Ureter (tissue), 1 donor: Measurements from ENCODE around the gene CACNG7. TPM values are rescaled to one million over a fixed set of nuclear protein-coding genes. Genes with fewer than 3 reads are reported as not detected.

Experiments used
- DNase-seq: peaks from one replicate; pipeline ENCODE4 v3.0.0-alpha.2; 2020; ENCODE audit warnings: low spot score
- total RNA-seq: library from RNA; stranded (reverse); gene quantifications from one replicate; pipeline ENCODE4 v1.2.4, GENCODE V29; 2023
- donor health status: DM: yes; HTN: yes; CAD: no.

The CACNG7 gene
- total RNA-seq, 1 donor from 2014 or later: not detected

DNA sequence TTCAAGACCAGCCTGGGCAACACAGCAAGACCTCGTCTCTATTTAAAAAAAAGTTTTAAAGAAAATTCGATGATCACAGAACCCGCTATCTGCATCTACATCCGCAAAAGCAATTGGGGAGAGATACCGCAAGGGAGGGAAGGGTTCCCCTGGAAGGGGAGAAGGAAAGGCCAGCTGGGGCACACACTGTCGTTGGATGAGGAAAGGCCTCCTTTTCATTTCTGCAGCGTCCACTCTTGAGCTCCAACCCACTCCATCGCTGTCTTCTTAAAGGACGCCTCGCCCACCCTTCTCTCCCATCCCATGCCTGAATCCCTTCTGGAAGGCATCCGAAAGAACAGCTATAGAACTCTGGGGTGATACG, 30.3 kb upstream of the CACNG7 start:
- no peak for DNase-seq

- peak; percentile 89 for DNase-seq
Observed at GRCh38 chr19:53879140-53880081, 29.7 kb upstream of the CACNG7 start.

- no peak for DNase-seq
Observed at GRCh38 chr19:53880711-53881481, 28.2 kb upstream of the CACNG7 start.

DNA sequence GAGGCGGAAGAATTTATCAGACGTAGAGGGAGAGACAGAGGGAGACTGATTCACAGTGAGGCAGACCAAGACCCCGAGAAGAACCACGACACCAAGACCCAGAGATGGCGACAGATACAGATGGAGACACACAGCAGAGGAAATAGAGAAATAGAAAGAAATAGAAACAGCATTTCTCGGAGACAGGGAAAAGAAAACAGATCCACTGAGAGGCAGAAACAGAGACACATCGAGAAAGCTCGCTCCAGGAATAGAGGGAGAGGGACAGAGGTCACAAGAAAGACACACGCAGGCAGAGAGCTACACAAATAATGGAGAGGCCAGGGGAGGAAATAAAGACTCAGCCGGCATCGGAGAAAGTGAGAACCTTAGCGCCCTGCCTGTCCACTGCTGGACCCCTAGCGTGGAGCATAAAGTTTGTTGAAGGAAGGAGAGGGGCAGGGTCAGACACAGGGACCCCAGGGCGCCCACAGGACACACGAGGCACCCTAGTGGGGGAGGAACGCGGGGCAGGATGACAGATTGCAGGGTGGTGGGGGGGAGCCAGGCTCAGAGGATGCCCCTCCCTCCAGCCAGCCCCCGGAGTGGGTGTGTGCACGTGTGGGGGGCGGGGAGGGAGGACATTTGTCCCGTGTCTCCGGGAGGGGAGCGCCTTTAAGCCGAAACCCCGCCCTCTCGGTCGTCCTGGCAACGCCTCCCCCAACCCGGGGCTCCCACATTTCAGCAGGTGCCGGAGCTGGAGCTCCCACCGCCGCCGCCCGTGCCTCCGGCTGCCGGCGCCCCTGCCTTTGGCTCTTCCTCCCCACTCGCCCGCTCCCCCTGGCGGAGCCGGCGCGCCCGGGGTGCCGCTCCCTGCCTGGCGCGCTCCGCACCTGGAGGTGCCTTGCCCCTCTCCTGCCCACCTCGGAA, 27.3 kb upstream of the CACNG7 start, which contains the start of gene PRKCG:
TSS of gene PRKCG (plus strand) at position 716 of the 909 bp plus-strand sequence. CDS start 298 bp downstream, outside the sequence.
- no peak for DNase-seq

GRCh38 chr19:53882391-53883050, 26.6 kb upstream of the CACNG7 start:
- no peak for DNase-seq

- no peak for DNase-seq
Observed at GRCh38 chr19:53883231-53883661, 25.8 kb upstream of the CACNG7 start.

DNA sequence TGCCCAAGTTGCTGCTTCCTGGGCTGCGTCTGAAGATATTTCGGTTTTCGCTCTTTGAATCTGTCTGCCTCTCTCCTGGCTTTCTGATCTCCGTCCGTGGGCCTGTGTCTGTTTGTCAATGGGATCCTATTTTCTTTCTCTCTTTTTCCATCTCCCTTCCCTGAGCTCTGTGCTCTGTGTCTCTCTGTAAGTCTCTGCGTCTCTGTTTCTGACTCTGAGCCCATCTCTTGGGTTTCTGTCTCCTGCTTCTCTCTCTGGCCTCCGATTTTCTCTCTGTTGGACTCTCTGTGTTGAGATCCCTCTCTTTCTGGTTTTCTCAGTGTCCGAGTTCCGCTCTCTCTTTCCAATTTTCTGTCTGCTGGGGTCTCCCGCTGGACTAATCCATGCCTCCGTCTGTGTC, 25.3 kb upstream of the CACNG7 start:
- no peak for DNase-seq

- DNase-seq: no peak
Observed at GRCh38 chr19:53884256-53884655, 24.8 kb upstream of the CACNG7 start.

GRCh38 chr19:53885036-53885435, 24.0 kb upstream of the CACNG7 start:
- no peak for DNase-seq

- DNase-seq: no peak
Observed at GRCh38 chr19:53892301-53892980, 16.6 kb upstream of the CACNG7 start.

DNA sequence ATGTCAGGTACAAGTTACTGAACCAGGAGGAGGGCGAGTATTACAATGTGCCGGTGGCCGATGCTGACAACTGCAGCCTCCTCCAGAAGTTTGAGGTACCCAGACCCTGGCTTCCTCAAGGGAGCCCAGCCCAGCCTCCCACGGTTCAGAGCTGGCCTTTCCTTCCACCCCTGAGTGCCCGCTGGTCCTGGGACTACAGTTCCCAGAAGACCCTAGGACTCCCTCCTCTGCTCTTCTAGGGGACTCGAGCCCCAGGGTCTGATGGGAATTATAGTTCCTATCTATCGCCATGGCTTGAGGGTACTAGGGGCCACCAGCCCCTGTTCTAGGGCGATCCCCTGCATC, 16.1 kb upstream of the CACNG7 start:
- no peak for DNase-seq

GRCh38 chr19:53894707-53895106, 14.4 kb upstream of the CACNG7 start:
- DNase-seq: no peak

GRCh38 chr19:53896682-53897081, 12.4 kb upstream of the CACNG7 start:
- DNase-seq: no peak

DNA sequence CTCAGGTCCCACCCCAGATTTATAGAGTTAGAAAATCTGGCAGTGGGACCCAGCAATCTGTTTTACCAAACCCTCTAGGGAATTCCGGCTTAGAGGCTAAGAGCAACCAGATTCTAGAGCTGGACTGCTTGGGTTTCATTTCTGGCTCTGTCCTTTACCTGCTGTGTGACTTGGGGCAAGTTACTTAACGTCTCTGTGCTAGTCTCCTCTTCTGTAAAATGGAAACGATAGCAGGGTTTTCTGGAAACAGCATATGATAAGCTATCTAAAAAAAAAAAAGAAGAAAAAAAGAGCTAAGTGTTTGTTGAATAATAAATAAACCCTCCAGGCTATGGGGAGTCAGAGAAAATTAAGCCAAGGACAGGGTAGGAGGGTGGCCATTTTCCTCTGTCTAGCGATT, 11.6 kb upstream of the CACNG7 start:
- DNase-seq: no peak

GRCh38 chr19:53898166-53898565, 10.9 kb upstream of the CACNG7 start:
- DNase-seq: no peak

GRCh38 chr19:53898636-53899341, 10.3 kb upstream of the CACNG7 start:
- no peak for DNase-seq

- no peak for DNase-seq
Observed at GRCh38 chr19:53900191-53900860, 8.8 kb upstream of the CACNG7 start.

DNA sequence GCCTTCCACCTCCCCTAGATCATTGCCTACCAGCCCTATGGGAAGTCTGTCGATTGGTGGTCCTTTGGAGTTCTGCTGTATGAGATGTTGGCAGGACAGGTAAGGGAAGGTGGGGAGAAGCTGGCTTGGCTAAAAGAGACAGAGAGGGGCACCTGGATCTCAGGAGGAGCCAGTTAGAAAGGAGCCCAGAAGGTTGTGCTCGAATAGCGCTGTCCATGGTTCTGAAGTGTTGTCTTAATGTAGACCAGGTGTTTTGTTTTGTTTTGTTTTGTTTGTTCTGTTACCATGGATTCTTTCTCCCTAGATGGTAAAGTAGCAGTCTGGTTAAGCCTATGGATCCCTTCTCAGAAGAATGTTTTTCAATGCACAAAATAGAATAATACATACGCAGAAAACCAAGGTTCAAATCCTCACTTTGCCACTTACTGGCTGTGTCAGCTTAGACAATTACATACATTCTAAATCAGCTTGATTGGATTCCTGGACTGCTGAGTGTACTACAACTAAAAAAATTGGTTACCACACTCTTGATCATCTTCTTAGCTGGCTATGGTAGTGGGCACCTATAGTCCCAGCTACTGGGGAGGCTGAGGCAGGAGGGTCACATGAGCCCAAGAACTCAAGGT, 5.9 kb upstream of the CACNG7 start:
- no peak for DNase-seq

- no peak for DNase-seq
Observed at GRCh38 chr19:53904909-53905308, 4.2 kb upstream of the CACNG7 start.
